ENCODE results near the gene RIBC1. TPM values are rescaled to one million over a fixed set of nuclear protein-coding genes. Genes with fewer than 3 reads are reported as not detected.
"Not testable (repeated sequence)": the region's sequence is repeated elsewhere in the genome, so short reads cannot be mapped to it uniquely, and the experiment has no call there.

Gene RIBC1
- total RNA-seq, 1 donor, result 3.0 TPM

DNA sequence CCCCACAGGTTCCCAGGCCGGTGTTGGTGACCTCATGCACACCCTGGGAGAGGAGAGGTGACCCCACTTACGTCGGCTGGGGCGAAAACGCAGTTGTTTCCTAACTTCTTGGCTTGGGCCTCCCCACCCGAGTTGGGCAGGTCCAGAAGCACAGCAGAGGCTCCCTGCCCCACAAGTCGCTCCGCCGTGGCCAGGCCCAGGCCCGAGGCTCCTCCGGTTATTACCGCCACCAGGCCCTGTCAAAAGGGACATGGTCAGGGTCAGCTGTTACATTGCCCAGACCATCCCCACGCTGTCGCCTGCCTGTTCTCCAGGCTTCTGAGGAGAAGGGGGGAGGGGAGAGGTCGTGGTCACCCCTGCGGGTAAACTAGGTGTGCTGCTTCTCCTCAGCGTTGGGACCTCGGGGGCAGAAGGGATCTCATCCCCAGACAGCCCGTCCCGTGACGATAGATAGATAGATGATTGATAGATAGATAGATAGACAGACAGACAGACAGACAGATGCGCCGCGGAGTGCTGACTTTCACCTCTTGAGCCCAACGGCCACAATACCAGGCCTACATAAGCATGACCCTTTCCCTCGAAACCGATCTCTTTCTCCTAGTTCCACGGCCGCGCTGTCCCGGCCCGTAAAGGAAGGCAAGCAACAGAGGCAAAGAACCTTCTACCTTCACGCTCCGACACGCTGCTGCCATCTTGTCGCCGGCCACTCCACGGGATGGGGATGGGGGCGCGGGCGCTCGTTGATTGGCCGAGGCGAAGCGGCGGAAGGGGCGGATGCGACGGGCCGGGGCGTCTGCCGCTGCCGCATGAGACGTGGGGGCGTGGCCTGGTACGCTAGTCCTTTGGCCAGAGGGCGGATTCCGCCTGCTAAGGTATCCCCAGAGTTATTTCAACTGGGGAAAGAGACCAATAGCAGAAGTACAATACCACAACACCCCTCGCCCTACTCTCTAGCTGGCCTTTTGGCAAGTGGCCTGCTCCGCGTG, 11.3 kb downstream of the RIBC1 start, which contains the start of gene HSD17B10:
HSD17B10 (minus strand) TSS at position 720 of the 989 bp plus-strand sequence; CDS start at position 695, 25 bp downstream.
- DNase-seq (ENCODE audit: low read depth in 2 of 3, low spot score in 2 of 3), result peak; percentile 55 to 89 (median 82)

DNA sequence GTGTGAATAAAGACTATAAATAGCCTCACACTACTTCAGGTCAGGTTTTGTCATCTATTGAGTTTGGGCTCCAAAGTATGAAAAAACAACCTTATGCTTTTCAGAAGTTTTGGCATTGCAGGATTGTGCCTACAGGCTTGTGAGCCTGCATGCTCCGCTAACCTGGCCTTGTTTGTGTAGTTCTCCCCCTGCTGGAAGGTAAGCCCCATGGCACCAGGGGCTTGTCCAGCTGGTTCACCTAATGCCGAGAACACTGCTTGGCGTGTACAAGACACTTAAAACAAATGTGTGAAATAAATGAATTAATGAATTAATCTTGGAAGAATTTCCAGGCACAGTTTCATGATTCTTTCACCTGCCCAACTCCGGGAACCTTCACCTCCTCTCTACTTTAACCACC, 13.3 kb downstream of the RIBC1 start:
- peak in 1 of 3 donors; percentile 81 for DNase-seq (ENCODE audit: low read depth in 2 of 3, low spot score in 2 of 3)

- DNase-seq (ENCODE audit: low read depth in 2 of 3, low spot score in 2 of 3), result no peak
These were observed 14.5 kb downstream of the RIBC1 start for GRCh38 chrX:53437206-53437605.

- no peak for DNase-seq (ENCODE audit: low read depth in 2 of 3, low spot score in 2 of 3)
These were observed 15.6 kb downstream of the RIBC1 start for GRCh38 chrX:53438174-53438831.

DNA sequence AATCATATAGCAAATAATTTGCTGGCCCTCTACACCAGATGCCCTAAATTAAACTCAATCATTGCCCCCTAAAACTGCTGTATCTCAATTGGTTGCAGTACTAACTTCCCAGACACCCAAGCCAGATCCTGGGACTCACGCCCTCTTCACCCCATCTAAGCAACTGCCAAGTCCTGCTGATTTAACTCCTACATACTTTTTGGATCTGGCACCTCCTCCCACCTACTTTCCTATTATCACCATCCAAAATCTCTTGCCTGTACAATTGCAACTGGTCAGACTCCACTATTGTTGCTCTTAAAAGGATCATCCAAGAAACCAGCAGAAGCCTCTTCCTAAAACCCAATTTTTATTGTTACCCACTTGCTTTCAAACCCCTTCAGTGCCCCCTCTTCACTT, 16.2 kb downstream of the RIBC1 start:
- DNase-seq (ENCODE audit: low read depth in 2 of 3, low spot score in 2 of 3), result no peak

DNA sequence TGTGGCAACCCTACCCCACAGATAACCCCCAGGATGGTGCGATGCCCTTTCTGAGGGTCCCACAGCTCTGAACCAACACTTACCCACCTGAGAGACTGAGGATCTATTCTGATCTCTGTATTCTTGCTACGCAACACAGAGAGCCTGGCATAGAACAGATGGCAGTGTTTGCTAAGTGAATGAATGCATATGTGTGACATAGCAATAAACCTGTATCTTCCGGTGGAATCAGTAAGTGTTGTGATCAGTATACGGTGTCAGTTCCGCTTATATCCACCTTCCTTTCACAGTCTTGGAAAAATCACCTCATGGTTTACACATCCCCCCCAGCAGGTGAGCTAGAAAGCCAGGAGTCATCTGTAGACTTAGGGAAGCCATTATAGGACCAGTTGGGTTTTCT, 17.4 kb downstream of the RIBC1 start:
- no peak for DNase-seq (ENCODE audit: low read depth in 2 of 3, low spot score in 2 of 3)

- peak in 2 of 3 donors; percentile 28 to 36 for DNase-seq (ENCODE audit: low read depth in 2 of 3, low spot score in 2 of 3)
These were observed 18.2 kb downstream of the RIBC1 start for GRCh38 chrX:53440621-53441517.

DNA sequence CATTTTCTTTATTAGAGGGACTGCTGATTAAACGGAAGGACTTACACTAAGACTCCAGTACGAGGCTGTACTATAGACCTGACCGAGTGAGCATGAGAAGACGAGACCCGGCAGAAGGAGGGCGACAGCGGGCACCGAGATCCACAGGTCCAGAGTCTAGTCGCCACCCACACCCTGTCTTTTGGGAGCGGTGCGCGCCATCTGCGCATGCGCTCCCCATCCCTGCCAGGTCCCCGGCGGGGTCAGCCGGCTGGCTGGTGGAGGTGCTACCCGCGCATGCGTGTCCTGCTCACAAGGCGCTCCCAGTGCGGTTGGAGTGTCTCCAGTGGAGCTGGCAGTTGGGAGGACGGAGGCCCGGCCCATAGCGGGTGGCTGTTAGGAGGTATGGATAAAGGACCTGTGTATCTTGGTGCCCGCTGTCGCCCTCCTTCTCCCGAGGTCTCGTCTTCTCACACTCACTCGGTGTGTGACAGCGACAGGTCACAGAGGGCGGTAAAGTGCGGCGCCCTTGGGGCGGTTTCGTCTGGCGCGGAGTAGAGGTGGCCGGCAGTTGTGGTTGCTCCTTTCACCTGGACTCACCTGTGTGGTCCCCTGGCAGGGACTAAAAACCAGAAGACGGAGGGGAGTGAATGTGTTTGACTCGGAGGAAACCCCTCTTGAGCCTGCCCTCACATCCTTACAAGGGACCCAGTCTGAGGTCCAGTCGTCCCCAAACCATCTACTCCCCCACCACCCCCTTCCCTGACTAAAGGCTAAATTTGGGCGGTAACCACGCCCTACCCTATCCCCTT, 19.1 kb downstream of the RIBC1 start:
- DNase-seq (ENCODE audit: low read depth in 2 of 3, low spot score in 2 of 3), result peak in 2 of 3 donors; percentile 37 to 40

GRCh38 chrX:53442322-53442631, 19.6 kb downstream of the RIBC1 start:
- peak in 2 of 3 donors; percentile 41 to 59 for DNase-seq (ENCODE audit: low read depth in 2 of 3, low spot score in 2 of 3)

GRCh38 chrX:53445977-53446376, 23.3 kb downstream of the RIBC1 start:
- DNase-seq (ENCODE audit: low read depth in 2 of 3, low spot score in 2 of 3), result peak in 2 of 3 donors; percentile 22 to 60

DNA sequence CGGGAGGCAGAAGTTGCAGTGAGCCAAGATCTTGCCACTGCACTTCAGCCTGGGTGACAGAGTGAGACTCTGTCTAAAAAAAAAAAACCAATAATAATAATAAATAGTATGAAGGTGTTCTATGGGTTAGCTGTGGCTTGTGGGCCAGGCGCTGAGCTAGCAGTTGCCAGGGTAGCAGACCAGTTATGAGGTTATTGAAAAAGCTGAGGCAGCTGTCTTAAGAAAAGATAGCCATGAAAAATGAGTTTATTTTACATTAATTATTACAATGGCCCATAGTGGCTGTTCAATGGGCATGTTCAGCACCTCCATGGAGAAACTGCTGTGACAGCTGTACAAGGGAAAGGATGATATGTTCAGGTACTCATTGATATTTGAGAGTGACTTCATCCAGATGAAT, 24.8 kb downstream of the RIBC1 start:
- no peak for DNase-seq (ENCODE audit: low read depth in 2 of 3, low spot score in 2 of 3)

GRCh38 chrX:53449632-53450031, 27.0 kb downstream of the RIBC1 start:
- DNase-seq (ENCODE audit: low read depth in 2 of 3, low spot score in 2 of 3), result no peak

GRCh38 chrX:53452812-53453211, 30.1 kb downstream of the RIBC1 start:
- peak in 1 of 3 donors; percentile 15 for DNase-seq (ENCODE audit: low read depth in 2 of 3, low spot score in 2 of 3)

- DNase-seq (ENCODE audit: low read depth in 2 of 3, low spot score in 2 of 3), result no peak
These were observed 33.6 kb downstream of the RIBC1 start for GRCh38 chrX:53456254-53456653.

GRCh38 chrX:53458082-53458481, 35.4 kb downstream of the RIBC1 start:
- DNase-seq (ENCODE audit: low read depth in 2 of 3, low spot score in 2 of 3), result no peak

DNA sequence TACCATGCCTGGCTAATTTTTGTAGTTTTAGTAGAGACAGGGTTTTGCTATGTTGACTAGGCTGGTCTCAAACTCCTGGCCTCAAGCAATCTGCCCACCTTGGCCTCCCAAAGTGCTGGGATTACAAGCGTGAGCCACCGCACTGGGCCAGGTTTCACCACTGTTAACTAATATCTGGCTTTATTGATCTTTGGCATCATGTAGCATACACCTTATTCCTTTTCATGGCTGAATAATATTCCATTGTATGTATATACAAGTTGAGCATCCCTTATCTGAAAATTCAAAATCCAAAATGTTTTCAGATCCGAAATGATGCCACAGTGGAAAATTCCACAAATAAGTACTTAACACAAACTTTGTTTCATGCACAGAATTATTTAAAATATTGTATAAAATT, 46.0 kb downstream of the RIBC1 start:
- DNase-seq (ENCODE audit: low read depth in 2 of 3, low spot score in 2 of 3), result not testable (repeated sequence)

DNA sequence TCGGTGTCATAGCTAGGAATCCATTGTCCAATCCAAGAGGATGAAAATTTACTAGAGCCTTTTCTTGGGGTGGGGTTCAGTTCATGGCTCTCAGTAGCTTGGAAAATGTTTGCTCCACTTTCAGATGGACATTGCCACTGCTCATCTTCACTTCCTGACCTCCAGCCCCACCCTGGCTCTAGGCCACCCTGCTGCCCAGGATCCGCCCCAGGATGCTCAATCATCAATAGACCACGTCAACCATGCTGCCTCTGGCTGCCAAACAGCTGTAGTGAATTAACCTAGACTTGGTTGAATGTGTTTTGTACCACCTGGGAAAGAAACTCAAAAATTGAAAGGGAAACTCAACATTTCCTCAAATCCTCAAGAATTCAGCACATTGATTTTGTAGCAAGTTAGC, 48.7 kb downstream of the RIBC1 start:
- DNase-seq (ENCODE audit: low read depth in 2 of 3, low spot score in 2 of 3), result no peak

- peak in 1 of 3 donors; percentile 58 for DNase-seq (ENCODE audit: low read depth in 2 of 3, low spot score in 2 of 3)
These were observed 52.0 kb downstream of the RIBC1 start for GRCh38 chrX:53474707-53475106.

- DNase-seq (ENCODE audit: low read depth in 2 of 3, low spot score in 2 of 3), result no peak
These were observed 53.7 kb downstream of the RIBC1 start for GRCh38 chrX:53476371-53476770.

DNA sequence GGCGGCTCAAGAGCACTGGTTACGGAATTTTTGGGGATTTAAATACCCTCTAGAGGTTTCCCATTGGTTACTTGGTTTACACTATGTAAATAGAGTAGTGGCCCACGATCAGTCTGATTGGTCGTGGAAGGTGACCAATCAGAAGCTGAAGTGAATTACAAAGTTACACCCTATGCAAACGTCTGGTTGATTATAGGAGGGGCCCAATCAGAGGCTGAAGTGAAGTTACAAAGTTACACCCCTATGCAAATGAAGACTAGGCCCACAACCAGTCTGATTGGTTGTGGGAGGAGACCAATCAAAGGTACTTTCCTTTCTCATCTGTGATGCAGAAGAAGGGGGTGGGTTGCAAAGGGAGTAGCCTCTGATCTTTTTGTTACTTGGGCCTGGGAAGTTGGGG, 56.6 kb downstream of the RIBC1 start:
- no peak for DNase-seq (ENCODE audit: low read depth in 2 of 3, low spot score in 2 of 3)
